HepG2 (cell line): ENCODE results near the gene PKDREJ. TPM values are rescaled to one million over a fixed set of nuclear protein-coding genes. Genes with fewer than 3 reads are reported as not detected.
A peak's percentile ranks its signal among the peaks of the same experiment; 100 is the strongest.

ENCODE experiments used
- ATAC-seq: fragments of 200-7000 bp; cut with Tn5 transposase; 3 replicates; pipeline ENCODE4 v1.9.1; 2020; ENCODE audit warnings: mild to moderate bottlenecking, moderate library complexity
- BruUV-seq: library from RNA; stranded (reverse); fragments of 400-500 nt; replicated peaks from 2 replicates; lab custom pipeline; 2021; lab: Mats Ljungman, UMichigan
- CTCF ChIA-PET: fragments of 300-600 bp; formaldehyde crosslinking; extraction: SDS; loops from one replicate; lab custom pipeline; 2021; ENCODE audit warnings: low total read pairs, inconsistent platforms, low intra/inter-chr PET ratio; lab: Yijun Ruan, JAX
- POLR2A ChIA-PET: fragments of 350-600 bp; sonication (Branson Sonifier 250); formaldehyde crosslinking; loops from one replicate; lab custom pipeline; 2020; ENCODE audit warnings: antibody characterized with exemption, inconsistent platforms; lab: Yijun Ruan, JAX
- DNase-seq: peaks from one replicate; pipeline ENCODE4 v3.0.0-alpha.2; 2015; ENCODE audit warnings: low spot score
- FAIRE-seq: peaks from 3 replicates; lab custom pipeline; 2011; peaks lifted over from hg19 to GRCh38; lab: Jason Lieb, UNC
- H2AFZ ChIP-seq: one replicate; pipeline ENCODE4 v1.6.1; 2011; ENCODE audit warnings: low read length, inconsistent platforms
- H3K27ac ChIP-seq: fragments of 300-600 bp; 3 replicates; pipeline ENCODE4 v1.8.0; 2011; ENCODE audit warnings: mixed run types, mild to moderate bottlenecking, mixed read lengths, low read length, inconsistent platforms; ENCODE audit not compliant: insufficient read depth; ENCODE audit errors: extremely low read length
- H3K27me3 ChIP-seq, 2 experiments: fragments of 200-600 bp in 1 of 2; 2 replicates in 1 of 2; 3 replicates in 1 of 2; pipeline versions ENCODE4 v1.6.0 to v1.8.0; 2011; ENCODE audit warnings: low read length in 2 of 2, mild to moderate bottlenecking in 2 of 2, moderate library complexity in 2 of 2, inconsistent platforms in 1 of 2; ENCODE audit not compliant: insufficient read depth in 2 of 2, control insufficient read depth in 1 of 2
- H3K36me3 ChIP-seq, 2 experiments: fragments of 200-600 bp in 1 of 2; replicated peaks in 1 of 2; 2 replicates in 1 of 2; 3 replicates in 1 of 2; pipeline versions ENCODE4 v1.5.1 to v1.8.0; 2011; ENCODE audit warnings: low read length in 2 of 2, inconsistent platforms in 1 of 2; ENCODE audit not compliant: insufficient read depth in 2 of 2, control insufficient read depth in 1 of 2
- H3K4me1 ChIP-seq: 2 replicates; pipeline ENCODE4 v1.5.1; 2012; ENCODE audit warnings: low read length, inconsistent platforms; ENCODE audit not compliant: insufficient read depth
- H3K4me2 ChIP-seq: 2 replicates; pipeline ENCODE4 v1.6.0; 2011; ENCODE audit warnings: low read depth, low read length, inconsistent platforms
- H3K4me3 ChIP-seq, 3 experiments: fragments of 200-600 bp in 1 of 3; sonication (generic), shearing (Covaris generic) in 1 of 3; replicated peaks in 1 of 3; 2 replicates each; pipeline ENCODE4 v1.5.1; 2011 to 2016; ENCODE audit warnings: low read length in 3 of 3, inconsistent platforms in 2 of 3, low read depth in 2 of 3, mild to moderate bottlenecking in 2 of 3, control low read depth in 1 of 3, mixed read lengths in 1 of 3; ENCODE audit not compliant: insufficient read depth in 1 of 3
- H3K79me2 ChIP-seq: one replicate; pipeline ENCODE4 v1.6.1; 2011; ENCODE audit warnings: low read length, inconsistent platforms; ENCODE audit not compliant: insufficient read depth
- H3K9ac ChIP-seq: 2 replicates; pipeline ENCODE4 v1.6.0; 2011; ENCODE audit warnings: mild to moderate bottlenecking, low read depth, low read length, inconsistent platforms; ENCODE audit not compliant: insufficient read depth
- H3K9me3 ChIP-seq: 2 replicates; pipeline ENCODE4 v1.5.1; 2012; ENCODE audit warnings: mild to moderate bottlenecking, low read length
- H4K20me1 ChIP-seq: 2 replicates; pipeline ENCODE4 v1.6.0; 2011; ENCODE audit warnings: inconsistent platforms, mild to moderate bottlenecking, low read length, moderate library complexity; ENCODE audit not compliant: insufficient read depth
- AGO2 ChIP-seq: fragments of 200-400 bp; formaldehyde crosslinking; optimal IDR thresholded peaks from 2 replicates; pipeline ENCODE3; 2017; ENCODE audit warnings: mild to moderate bottlenecking, low read depth, low read length, moderate library complexity
- RBFOX2 ChIP-seq: fragments of 200-400 bp; formaldehyde crosslinking; IDR thresholded peaks from 2 replicates; pipeline ENCODE4 v1.6.1; 2017; ENCODE audit warnings: low read depth, mild to moderate bottlenecking, low read length
- WIZ ChIP-seq: sonication (generic); formaldehyde crosslinking; IDR thresholded peaks from 2 replicates; pipeline ENCODE4 v1.5.1; 2020; ENCODE audit warnings: mild to moderate bottlenecking, missing genetic modification reagents
- ZNF138 ChIP-seq: sonication (generic); formaldehyde crosslinking; IDR thresholded peaks from 2 replicates; pipeline ENCODE4 v1.5.0; 2020; ENCODE audit warnings: mild to moderate bottlenecking, low read depth, missing genetic modification reagents
- ZNF549 ChIP-seq: sonication (generic); formaldehyde crosslinking; IDR thresholded peaks from 2 replicates; pipeline ENCODE4 v1.5.0; 2020; ENCODE audit warnings: missing genetic modification reagents
- WGBS: methylation state at CpG from one replicate; pipeline ENCODE4 v1.1.6; 2017; ENCODE audit warnings: low lambda C conversion rate; 5-methylcytosine and 5-hydroxymethylcytosine counted together
- in situ Hi-C: cut with HindIII; loops from 2 replicates; pipeline ENCODE4 v1.10.0; 2017; ENCODE audit warnings: low pct_unique_long_range_greater_than_20kb; ENCODE audit not compliant: extremely low pct_ligation_motif_present
- intact Hi-C: fragments of 100-400 bp; cut with micrococcal nuclease; formaldehyde crosslinking; loops from one replicate; pipeline ENCODE4 v1.10.0; 2022; ENCODE audit not compliant: unreplicated experiment
- polyA plus RNA-seq, 8 experiments: library from polyadenylated mRNA; depleted of rRNA in 3 of 8; stranded (reverse) in 7 of 8; unstranded in 1 of 8; fragments of >200 nt; fragmentation: Illumina TruSeq in 4 of 8; extraction: Trizol in 4 of 8; gene quantifications; 2 replicates each; pipeline versions ENCODE4 v1.2.1 to v1.2.3, GENCODE V29; 2011 to 2016; ENCODE audit warnings: low read depth in 4 of 8, missing spikeins in 1 of 8, mixed read lengths in 1 of 8; ENCODE audit not compliant: insufficient read depth in 1 of 8
- total RNA-seq, 5 experiments: library from RNA; depleted of rRNA; stranded (reverse); fragments of >200 nt; fragmentation: Illumina TruSeq; extraction: Trizol; gene quantifications; 2 replicates each; pipeline ENCODE4 v1.2.3, GENCODE V29; 2016; ENCODE audit warnings: low read depth in 1 of 5

PKDREJ gene
- total and polyA plus RNA-seq, 2 of the 13 experiments (the other 11 are each of a cell fraction or from before 2014, with no cell fraction given), result not detected

DNA sequence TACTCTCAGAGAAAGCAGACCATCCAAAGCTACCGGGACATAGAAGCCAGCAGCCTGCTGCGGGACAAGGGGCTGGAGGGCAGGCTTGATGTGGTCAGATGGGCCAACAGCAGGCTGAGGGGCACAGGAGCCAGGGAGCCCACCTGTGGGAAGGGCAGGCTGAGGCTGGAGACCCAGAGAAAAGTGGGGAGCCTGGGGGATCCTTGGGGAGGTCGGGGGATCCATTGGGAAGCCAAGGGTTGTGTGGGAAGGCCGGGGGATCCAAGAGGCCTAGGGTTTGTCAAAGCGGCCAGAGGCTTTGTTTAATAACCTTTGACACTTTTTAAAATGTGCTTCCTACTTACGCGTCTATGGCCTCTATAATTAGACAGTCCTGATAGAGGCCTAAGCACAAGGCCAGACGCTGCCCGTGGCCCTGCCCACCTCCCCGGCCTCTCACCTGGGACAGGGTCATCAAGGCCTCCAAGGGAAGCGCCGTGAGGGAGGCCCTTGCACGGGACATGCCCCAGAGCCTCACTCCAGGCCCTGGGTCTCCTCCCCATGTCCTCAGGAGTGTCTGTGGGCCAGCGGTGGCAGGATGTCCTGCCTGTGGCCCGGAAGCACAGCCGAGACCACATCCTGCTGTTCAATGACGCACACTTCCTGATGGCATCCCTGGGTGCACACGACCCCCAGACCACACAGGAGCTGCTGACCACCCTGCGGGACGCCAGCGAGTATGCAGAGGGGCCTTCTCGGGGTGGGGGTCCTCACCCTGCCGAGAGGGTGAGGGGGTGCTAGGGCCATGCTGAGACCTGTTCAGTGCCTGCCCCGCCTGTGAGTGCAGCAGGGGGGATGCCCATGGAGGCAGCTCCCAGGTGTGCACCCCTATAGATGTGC lies 25.0 kb upstream of the PKDREJ start:
- ATAC-seq (peak; percentile 16), FAIRE-seq (no peak)
- H3K36me3 ChIP-seq, result peaks cover 50 to 85% of the 10 kb centered on the region in 2 experiments
- no peak overlapping the region for H3K27ac ChIP-seq
- no TSS peak for BruUV-seq
- TF ChIP-seq ZNF138 (CRISPR knock-in tag) (no peak), AGO2 (peak; percentile 83), WIZ (CRISPR knock-in tag) (no peak), RBFOX2 (peak; percentile 76), ZNF549 (CRISPR knock-in tag) (no peak)
- TF ChIP-seq, all 625 proteins: peak for 2
- no peaks in the 10 kb centered on the region for H3K79me2 ChIP-seq
- H4K20me1 ChIP-seq, result no peaks in the 10 kb centered on the region
- no peak overlapping the region for H2AFZ ChIP-seq
- H3K4me2 ChIP-seq, result no peak overlapping the region
- H3K9ac ChIP-seq, result no peak overlapping the region
- ChIA-PET CTCF (no interaction called here), POLR2A (interaction anchor here (1.0 to 4.2 kb wide), 5 partner anchors 8 to 159 kb away, joined by 3 to 33 read pairs (median 5); partner anchors contain the start of genes GTSE1 and TTC38)
- 96% methylated on average over 13 of the region's 24 CpGs for WGBS
- no peaks in the 10 kb centered on the region for H3K9me3 ChIP-seq
- no peak overlapping the region for H3K4me3 ChIP-seq
- intact Hi-C loops (no loop called here), in situ Hi-C loops (no loop called here)
- no peaks in the 10 kb centered on the region for H3K27me3 ChIP-seq
- no peaks in the 10 kb centered on the region for H3K4me1 ChIP-seq
- DNase-seq, result no peak
